GM21825 (cell line): ENCODE measurements around the gene DHRSX.
"Not testable (repeated sequence)": the region's sequence is repeated elsewhere in the genome, so short reads cannot be mapped to it uniquely, and the experiment has no call there.

Experiments
- ATAC-seq: cut with Tn5 transposase; IDR thresholded peaks from one replicate; pipeline ENCODE4 v1.9.1; 2021; ENCODE audit warnings: mild to moderate bottlenecking, moderate library complexity; ENCODE audit not compliant: unreplicated experiment

The DHRSX gene

GRCh38 chrX:2478546-2479419 is 22.0 kb downstream of the DHRSX start:
- ATAC-seq = no peak

DNA sequence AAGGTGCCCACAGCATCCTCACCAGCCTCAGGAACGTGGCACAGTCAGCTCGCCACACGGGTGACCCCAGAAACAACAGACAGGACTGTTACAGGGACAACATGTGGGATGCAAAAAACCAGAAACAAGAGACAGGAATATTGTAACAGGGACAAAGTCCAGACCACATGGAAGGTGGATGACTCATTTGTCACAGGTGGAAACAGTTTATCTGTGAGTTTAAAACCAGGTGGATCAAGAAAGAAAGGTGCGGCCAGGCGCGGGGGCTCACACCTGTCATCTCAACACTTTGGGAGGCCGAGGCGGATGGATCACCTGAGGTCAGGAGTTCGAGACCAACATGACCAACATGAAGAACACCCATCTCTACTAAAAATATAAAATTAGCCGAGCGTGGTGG is 23.5 kb downstream of the DHRSX start:
- ATAC-seq = not testable (repeated sequence)

DNA sequence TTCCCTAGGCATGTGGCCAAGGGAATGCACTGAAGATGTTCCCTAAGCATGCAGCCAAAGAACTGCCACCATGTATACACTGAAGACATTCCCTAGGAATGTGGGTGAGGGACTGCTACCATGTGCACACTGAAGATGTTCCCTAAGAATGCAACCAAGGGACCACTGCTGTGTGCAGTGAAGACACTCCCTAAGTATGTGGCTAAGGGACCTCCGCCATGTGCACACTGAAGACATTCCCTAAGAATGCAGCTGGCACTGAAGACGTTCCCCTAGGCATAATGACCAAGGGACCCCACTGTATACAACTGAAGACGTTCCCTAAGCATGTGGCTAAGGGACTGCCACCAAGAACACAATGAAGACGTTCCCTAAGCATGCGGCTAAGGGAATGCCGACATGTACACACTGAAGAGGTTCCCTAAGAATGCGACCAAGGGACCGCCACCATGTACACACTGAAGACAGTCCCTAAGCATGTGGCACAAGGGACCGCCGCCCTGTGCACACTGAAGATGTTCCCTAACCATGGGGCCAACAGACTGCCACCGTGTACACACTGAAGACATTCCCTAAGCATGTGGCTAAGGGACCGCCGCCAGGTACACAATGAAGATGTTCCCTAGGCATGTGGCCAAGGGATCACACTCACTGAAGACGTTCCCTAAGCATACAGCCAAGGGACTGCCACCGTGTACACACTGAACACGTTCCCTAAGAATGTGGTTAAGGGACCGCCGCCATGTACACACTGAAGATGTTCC is 25.6 kb downstream of the DHRSX start:
- ATAC-seq = no peak

DNA sequence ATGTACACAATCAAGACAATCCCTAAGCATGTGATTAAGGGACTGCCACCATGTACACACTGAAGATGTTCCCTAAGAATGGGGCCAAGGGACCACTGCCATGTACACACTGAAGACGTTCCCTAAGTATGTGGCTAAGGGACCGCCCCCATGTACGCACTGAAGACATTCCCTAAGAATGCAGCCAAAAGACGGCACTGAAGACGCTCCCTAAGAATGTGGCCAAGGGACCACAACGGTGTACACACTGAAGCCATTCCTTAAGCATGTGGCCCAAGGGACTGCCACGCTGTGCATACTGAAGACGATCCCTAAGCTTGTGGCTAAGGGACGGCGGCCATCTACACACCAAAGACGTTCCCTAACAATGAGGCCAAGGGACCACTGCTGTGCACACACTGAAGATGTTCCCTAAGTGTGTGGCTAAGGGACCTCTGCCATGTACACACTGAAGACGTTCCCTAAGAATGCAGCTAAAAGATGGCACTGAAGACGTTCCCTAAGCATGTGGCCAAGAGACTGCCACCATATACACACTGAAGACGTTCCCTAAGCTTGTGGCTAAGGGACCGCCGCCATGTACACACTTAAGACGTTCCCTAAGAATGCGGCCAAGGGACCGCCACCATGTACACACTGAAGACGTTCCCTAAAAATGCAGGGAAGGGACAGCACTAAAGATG is 26.4 kb downstream of the DHRSX start:
- ATAC-seq = no peak

DNA sequence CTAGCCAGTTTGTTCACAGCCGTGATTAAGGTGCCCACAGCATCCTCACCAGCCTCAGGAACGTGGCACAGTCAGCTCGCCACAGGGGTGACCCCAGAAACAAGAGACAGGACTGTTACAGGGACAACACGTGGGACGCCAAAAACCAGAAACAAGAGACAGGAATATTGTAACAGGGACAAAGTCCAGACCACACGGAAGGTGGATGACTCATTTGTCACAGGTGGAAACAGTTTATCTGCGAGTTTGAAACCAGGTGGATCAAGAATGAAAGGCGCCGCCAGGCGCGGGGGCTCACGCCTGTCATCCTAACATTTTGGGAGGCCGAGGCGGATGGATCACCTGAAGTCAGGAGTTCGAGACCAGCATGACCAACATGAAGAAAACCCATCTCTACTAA is 27.7 kb downstream of the DHRSX start:
- not testable (repeated sequence) for ATAC-seq

DNA sequence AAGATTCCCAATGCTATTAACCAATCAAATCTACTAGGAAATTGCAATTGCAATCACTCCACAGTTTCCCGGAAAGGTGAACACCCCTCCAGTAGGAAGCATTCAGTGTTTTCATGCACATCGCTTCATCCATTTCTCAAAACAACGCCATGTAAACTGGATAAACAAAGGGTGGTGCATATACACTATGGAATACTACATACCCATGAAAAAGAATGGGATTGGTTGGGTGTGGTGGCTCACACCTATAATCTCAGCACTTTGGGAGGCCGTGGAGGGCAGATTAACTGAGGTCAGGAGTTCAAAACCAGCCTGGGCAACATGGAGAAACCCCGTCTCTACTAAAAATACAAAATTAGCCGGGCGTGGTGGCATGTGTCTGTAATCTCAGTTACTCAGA is 29.1 kb downstream of the DHRSX start:
- no peak for ATAC-seq

GRCh38 chrX:2471126-2471525 is 29.6 kb downstream of the DHRSX start:
- not testable (repeated sequence) for ATAC-seq

DNA sequence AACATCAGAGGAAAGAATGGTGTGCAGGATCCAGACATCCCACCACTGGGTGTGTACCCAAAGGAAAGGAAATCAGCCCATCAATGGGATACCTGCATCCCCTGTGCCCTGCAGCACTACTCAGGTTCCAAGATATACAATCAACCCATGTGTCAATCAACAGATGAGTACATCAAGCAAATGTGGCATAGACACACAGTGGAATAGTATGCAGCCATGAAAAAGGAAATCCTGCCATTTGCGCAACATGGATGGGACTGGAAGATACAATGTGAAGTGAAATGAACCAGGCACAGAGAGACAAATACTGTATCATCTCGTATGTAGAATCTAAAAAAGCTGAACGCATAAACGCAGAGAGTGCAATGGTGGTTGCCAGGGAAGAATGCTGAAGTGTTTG is 30.9 kb downstream of the DHRSX start:
- not testable (repeated sequence) for ATAC-seq

DNA sequence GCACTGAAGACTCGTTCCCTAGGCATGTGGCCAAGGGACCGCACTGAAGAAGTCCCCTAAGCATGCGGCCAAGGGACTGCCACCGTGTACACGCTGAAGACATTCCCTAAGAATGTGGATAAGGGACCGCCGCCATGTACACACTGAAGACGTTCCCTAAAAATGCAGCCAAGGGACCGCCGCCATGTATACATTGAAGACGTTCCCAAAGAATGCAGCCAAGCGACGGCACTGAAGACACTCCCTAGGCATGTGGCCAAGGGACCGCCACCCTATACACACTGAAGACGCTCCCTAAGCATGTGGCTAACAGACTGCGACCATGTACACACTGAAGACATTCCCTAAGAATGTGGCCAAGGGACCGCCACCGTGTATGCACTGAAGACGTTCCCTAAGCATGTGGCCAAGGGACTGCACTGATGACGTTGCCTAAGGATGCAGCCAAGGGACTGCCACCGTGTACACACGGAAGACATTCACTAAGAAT is 31.5 kb downstream of the DHRSX start:
- ATAC-seq = no peak

GRCh38 chrX:2468261-2469195 is 32.2 kb downstream of the DHRSX start:
- no peak for ATAC-seq

DNA sequence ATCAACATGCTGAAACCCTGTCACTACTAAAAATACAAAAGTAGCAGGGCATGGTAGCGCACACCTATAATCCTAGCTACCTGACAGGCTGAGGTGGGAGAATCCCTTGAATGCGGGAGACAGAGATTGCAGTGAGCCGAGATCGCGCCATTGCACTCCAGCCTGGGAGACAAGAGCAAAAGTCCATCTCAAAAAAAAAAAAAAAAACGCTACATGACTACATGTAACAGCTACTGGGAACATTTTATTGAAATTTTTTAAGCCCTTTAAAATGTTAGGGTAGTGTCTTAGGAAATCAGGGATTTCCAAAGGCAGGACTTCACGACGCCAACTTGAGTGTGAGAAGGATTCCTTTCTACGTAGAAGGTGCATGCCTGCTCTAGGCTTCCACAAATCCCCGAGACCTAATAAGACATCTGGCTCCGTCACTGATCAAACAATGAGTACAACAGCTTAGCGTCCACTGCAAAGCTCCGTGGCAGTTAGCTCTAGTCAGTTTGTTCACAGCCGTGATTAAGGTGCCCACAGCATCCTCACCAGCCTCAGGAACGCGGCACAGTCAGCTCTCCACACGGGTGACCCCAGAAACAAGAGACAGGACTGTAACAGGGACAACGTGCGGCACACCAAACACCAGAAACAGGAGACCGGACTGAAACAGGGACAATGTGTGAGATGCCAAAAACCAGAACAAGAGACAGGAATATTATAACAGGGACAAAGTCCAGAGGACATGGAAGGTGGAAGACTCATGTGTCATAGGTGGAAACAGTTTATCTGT is 33.7 kb downstream of the DHRSX start:
- no peak for ATAC-seq

- ATAC-seq = no peak
These were observed 36.1 kb downstream of the DHRSX start for GRCh38 chrX:2464677-2465166.

GRCh38 chrX:2463973-2464676 is 36.7 kb downstream of the DHRSX start:
- no peak for ATAC-seq

- not testable (repeated sequence) for ATAC-seq
These were observed 37.3 kb downstream of the DHRSX start for GRCh38 chrX:2463481-2463880.

DNA sequence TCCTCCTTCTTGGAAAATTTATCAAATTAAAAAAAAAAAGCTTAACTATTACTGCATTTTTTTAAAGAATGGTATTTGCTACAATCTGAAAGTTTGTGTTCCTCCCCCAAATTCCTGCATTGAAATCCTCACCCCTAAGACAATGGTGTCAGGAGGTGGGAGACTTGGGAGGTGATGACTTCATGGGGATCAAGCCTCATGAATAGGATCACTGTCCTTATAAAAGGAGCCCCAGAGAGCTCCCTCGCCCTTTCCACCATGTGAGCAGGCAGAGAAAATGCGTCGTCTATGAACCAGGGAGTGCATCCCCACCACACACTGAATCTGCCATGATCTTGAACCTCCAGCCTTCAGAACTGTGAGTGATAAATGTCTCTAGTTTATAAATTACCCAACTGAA is 38.0 kb downstream of the DHRSX start:
- ATAC-seq = no peak

DNA sequence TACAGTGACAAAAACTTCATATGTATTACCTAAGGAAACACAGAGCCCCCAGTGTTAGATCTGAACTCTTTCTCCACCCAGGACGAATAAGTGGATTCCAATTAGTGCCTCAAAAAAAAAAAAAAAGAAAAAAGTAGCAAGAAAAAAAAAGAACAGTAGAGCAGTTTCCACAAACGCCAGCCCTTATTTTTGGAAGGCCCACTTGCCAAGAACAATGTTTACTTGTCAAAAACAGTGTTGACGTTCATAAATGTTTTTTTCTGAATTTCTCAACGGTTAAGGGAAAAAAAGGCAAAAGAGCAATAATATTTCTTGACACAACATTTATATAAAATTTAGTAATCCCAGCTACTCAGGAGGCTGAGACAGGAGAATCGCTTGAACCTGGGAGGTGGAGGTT is 38.7 kb downstream of the DHRSX start:
- no peak for ATAC-seq

GRCh38 chrX:2461711-2462016 is 39.1 kb downstream of the DHRSX start:
- ATAC-seq = no peak

- not testable (repeated sequence) for ATAC-seq
These were observed 39.7 kb downstream of the DHRSX start for GRCh38 chrX:2460821-2461710.
